ENCODE measurements around the gene PAK5.

Gene PAK5

GRCh38 chr20:9838378-9839295 is at the start of gene PAK5:
PAK5 (minus strand) TSS chr20:9839076; CDS start chr20:9644328, 194,748 bp downstream.
- in situ Hi-C loops (cut with MboI; ENCODE audit: low sequenced_read_pairs) = no loop called here

GRCh38 chr20:9887706-9888105 is 48.8 kb upstream of the PAK5 start:
- in situ Hi-C loops (cut with MboI; ENCODE audit: low sequenced_read_pairs) = no loop called here

DNA sequence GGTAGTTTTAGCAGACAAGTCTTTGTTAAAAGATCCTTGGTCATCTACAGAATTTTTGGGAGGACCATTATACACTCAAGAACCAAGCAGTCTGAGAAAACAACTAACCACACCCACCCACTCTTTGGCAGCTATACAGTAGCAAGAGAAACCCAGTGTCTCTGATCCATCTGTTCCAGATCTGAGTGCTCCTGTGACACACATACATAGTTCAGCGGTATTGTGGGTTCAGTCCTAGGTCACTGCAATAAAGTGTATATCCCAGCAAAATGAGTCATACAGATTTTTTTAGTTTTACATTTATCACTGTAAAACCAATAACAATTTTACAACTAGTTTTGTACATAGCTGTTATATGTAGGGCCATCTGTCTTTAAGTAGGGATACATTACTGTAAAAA is 47.4 kb upstream of the PAK5 start:
- in situ Hi-C loops (cut with MboI; ENCODE audit: low sequenced_read_pairs) = no loop called here

DNA sequence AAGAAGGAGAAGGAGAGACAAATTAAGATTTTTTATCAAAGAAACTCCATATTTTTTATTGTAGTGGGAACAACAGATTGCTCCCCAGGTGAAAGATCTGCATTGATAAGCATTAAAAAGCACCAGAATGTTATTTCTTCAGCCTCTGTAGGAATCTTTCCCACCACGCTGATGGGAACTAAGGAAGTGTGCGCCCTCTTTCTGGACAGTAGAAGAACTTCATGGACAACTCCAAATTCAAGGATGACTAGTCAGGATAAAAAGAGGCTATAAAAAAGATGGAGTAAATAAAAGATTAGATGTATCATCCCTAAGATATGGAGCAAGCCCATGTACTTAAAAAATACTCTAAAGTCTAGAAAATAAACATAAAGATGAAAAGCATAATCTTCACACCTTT is 45.8 kb upstream of the PAK5 start:
- in situ Hi-C loops (cut with MboI; ENCODE audit: low sequenced_read_pairs) = no loop called here

GRCh38 chr20:9884061-9884460 is 45.2 kb upstream of the PAK5 start:
- in situ Hi-C loops (cut with MboI; ENCODE audit: low sequenced_read_pairs) = no loop called here

DNA sequence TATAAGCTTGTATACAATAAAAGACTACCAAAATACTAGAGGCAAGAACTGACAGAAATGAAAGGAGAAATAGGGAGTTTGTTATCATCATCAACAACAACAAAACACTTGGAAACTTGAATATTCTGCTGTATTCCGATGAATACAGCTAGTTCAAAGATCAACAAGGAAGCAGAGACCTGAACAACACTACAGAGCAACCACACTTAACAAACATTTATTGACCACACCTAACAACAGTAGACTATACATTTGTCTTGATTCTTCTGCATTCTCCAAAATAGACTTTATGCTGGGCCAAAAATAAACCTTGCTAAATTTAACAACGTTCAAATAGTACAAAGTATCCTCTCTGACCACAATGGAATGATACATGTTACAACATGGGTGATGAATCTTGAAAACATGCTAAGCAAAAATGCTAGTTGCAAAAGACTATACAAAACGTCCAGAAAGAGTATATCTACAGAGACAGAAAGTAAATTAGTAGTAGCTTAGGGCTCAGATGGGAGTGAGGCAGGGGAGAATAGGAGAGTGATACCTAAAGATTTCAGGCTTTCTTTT is 39.1 kb upstream of the PAK5 start:
- in situ Hi-C loops (cut with MboI; ENCODE audit: low sequenced_read_pairs) = no loop called here

- in situ Hi-C loops (cut with MboI; ENCODE audit: low sequenced_read_pairs) = no loop called here
Measured at GRCh38 chr20:9867196-9867980, 28.5 kb upstream of the PAK5 start.

GRCh38 chr20:9852566-9852965 is 13.7 kb upstream of the PAK5 start:
- in situ Hi-C loops (cut with MboI; ENCODE audit: low sequenced_read_pairs) = no loop called here

DNA sequence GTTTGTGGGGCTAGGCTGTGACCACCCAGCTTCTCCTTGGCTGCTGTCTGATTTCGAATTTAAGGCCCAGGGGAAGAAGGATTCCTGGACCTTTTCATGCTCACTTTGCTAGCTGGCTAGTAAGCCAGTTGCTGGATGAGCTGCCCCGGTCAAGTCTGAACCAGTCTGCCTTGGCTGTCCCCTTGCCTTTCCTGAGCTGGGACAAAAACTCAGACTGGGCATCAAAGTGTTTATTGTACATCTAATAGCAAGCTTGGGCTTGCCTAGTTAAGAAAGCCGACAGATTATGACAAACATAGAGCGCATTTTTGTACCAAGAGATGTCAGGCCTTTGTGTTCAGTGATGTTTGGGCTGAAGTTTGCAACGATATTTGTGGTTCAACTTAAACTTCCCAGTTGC is 750 bp upstream of the PAK5 start:
- in situ Hi-C loops (cut with MboI; ENCODE audit: low sequenced_read_pairs) = no loop called here

- in situ Hi-C loops (cut with MboI; ENCODE audit: low sequenced_read_pairs) = no loop called here
Measured at GRCh38 chr20:9838035-9838377, 870 bp downstream of the PAK5 start.

- in situ Hi-C loops (cut with MboI; ENCODE audit: low sequenced_read_pairs) = no loop called here
Measured at GRCh38 chr20:9837634-9838033, 1.2 kb downstream of the PAK5 start.

- in situ Hi-C loops (cut with MboI; ENCODE audit: low sequenced_read_pairs) = no loop called here
Measured at GRCh38 chr20:9835302-9835701, 3.6 kb downstream of the PAK5 start.

- in situ Hi-C loops (cut with MboI; ENCODE audit: low sequenced_read_pairs) = no loop called here
Measured at GRCh38 chr20:9831032-9831431, 7.8 kb downstream of the PAK5 start.

GRCh38 chr20:9829835-9830234 is 9.0 kb downstream of the PAK5 start:
- in situ Hi-C loops (cut with MboI; ENCODE audit: low sequenced_read_pairs) = no loop called here

DNA sequence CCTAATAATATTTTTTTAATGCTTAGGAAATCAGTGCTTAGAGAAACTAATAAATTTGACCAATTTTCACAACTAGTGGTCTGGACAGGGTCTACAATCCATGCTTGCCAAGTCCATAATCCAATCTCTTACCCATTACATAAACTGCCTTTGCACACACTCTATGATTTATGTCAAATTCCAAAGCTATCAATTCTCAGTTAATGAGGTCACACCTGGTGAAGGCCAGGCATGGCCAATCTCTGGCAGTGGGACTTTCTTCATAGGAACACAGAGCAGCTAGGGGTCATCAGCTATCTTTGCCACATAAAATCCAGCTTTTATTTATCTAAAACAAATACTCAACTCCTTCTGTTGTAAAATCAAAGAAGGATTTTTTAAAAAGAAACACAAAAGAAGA is 21.2 kb downstream of the PAK5 start:
- in situ Hi-C loops (cut with MboI; ENCODE audit: low sequenced_read_pairs) = no loop called here

- in situ Hi-C loops (cut with MboI; ENCODE audit: low sequenced_read_pairs) = no loop called here
Measured at GRCh38 chr20:9815632-9816031, 23.2 kb downstream of the PAK5 start.

- in situ Hi-C loops (cut with MboI; ENCODE audit: low sequenced_read_pairs) = no loop called here
Measured at GRCh38 chr20:9810738-9811137, 28.1 kb downstream of the PAK5 start.

DNA sequence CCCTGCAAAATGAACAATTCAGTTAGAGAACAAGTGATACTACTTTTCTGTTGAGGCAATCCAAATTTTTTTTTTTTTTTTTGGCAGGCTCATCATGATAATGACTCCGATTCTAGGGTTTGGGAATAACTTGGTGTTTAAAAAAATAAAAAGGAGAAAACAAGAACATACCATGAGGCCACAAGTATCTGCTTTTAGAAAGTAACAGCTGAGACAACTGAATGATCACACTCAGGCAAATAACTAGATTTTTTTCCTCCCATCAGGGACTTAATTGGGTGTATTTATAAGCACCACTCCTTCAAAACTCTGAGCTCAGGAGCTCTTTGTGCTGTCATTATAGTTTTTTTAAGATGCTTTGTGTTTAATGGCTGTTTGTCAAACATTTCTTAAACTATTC is 29.6 kb downstream of the PAK5 start:
- in situ Hi-C loops (cut with MboI; ENCODE audit: low sequenced_read_pairs) = no loop called here

GRCh38 chr20:9808166-9808565 is 30.7 kb downstream of the PAK5 start:
- in situ Hi-C loops (cut with MboI; ENCODE audit: low sequenced_read_pairs) = no loop called here

- in situ Hi-C loops (cut with MboI; ENCODE audit: low sequenced_read_pairs) = no loop called here
Measured at GRCh38 chr20:9807136-9807535, 31.7 kb downstream of the PAK5 start.

- in situ Hi-C loops (cut with MboI; ENCODE audit: low sequenced_read_pairs) = no loop called here
Measured at GRCh38 chr20:9800421-9800820, 38.5 kb downstream of the PAK5 start.

GRCh38 chr20:9794831-9795230 is 44.0 kb downstream of the PAK5 start:
- in situ Hi-C loops (cut with MboI; ENCODE audit: low sequenced_read_pairs) = no loop called here

All from HL-60/S4 treated with phorbol 12-myristate 13-acetate at 8.2 ng/mL for 4 days and 3 days (cell line).